GM21717 (cell line): Measurements from ENCODE around the gene RAX.

Experiments
- ATAC-seq: cut with Tn5 transposase; IDR thresholded peaks from one replicate; pipeline ENCODE4 v1.9.1; 2021; ENCODE audit warnings: mild to moderate bottlenecking, moderate library complexity; ENCODE audit not compliant: unreplicated experiment

RAX gene

DNA sequence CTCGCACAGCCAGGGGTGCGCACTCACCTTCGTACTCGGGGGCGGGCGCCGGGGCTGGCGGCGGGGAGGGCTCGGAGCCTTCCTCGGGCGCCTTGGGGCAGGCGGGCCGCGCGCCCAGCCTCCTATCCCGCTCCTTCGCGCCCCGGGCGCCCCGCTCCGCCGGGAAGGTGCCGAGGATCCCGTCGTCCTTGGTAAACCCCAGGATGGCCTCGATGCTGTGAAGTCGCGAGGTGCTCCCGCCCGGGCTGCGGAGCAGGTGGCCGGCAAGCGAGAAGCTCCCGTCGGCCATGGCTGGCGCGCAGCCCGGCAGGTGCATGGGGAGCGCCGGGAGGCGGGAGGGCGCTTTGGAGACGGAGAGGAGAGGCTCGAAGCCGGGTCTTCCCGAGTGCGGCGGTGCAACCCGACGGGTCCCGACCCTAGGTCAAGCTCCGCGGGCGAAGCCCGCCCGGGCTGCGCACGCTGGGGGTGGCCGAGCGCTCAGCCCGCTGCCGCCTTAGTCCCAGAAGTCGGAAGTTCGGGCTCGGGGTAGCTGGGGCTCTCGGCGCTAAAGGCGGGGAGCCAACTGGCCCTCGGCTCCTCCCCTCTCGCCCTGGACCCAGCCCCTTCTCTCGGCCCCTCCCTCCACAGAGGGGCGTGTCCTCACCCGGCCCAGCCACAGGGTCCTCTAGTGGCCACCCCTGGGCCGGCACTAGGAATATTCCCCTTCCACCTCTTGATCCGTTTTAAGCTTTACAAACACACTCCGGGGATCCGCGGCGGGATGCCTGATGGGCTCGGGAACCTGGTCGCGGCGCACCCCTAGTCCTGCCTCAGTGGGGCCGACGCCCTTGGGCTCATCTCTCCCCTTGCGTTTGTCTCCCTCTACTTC, at the start of gene RAX:
TSS of gene RAX (minus strand) at position 564 of the 868 bp plus-strand sequence. CDS start at position 316, 248 bp downstream.
- ATAC-seq, result no peak

DNA sequence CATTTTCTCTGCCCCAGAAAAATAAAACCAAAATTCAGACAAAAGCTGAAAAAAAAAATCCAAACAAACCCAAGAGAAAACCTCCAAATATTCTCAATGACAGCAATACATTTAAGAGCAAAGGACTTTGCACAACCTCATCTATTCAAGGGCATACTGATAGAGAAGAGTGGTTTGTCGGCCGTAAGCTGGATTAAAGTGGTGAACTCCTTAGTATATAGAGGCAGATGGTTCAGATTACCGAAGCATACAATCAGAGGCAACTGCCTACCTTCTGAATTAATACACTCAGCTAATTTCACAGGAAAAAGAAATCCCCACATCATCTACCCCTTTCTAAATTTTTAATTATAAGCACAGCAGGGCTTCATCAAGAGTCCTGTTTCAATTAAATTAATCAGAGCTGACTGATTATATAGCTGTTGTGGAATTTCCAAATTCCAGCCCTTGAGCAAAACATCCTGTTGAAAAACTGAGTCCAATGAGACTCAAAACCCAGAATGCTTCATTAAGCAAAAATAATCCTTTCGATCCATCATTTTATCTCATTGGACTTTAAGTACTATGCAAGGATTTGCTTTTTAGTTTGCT, 45.3 kb upstream of the RAX start, which contains the start of gene CPLX4:
TSS of gene CPLX4 (minus strand) at position 190 of the 591 bp plus-strand sequence. CDS start at position 3, 187 bp downstream.
- ATAC-seq, result no peak

DNA sequence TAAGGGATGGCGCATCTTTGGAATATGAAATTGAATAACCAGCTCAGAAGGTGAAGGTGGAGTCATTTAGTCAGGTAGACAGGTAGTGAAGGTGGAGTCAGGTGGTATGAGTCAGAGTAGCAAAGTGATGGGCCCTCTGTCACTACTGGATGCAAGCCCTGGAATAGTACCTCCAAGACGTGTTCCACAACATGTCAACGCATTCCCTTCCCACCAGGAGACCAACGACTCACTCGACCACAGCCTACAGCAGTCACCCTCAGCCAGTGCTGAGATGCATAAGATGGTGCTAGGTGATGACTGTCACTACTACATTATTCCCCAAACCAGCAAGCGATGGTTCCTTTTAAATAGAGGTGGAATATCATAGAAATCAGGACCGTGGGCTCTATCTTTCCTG, 38.4 kb upstream of the RAX start:
- no peak for ATAC-seq

DNA sequence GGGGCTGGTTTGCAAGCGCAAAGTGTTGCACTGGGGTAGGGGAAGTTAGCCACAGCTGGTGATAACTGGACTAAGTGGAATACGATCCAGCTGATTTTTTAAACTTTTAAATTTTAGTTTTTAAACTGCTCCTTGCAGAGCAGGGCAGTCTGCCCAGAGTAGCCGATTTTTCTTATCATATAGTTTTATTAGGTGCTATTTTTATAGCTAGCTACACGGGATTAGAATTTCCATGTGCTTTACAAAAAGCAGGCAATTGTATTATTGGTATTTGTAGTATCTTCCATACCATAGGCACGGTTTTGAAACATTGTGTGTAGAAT, 35.6 kb upstream of the RAX start:
- no peak for ATAC-seq

DNA sequence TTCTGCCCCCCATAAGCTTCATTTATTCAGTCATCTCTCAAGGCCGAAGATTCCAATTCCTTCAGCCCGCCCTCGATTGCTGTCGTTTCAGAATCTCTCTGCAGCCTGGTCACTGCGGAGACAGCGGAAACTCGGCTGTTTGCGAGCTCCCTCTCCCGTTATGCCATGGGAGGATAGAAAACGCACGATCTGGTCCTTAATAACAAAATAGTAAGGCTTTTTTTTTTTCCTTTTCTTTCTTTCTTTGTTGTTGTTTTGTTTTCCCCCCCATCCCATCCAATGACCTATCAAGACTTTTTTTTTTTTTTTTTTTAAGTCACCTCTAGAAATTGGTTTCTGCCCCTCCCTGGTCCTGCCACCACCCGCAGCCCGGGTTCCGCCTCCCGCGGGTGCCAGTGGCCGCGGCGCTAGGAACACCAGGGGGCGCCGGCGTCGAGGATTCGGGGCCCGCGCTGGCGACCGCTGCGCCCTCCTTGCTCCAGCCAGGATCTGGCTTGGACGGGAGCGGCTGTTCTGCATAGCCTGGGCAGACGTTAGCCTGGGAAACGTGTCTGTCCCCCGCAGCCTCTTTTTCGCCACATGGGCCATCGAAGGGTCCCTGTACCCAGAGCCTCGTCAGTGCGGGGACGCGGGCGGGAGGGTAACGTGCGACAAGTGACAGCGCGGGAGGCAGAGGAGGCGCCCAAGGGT, 35.1 kb upstream of the RAX start:
- ATAC-seq, result peak; percentile 81

DNA sequence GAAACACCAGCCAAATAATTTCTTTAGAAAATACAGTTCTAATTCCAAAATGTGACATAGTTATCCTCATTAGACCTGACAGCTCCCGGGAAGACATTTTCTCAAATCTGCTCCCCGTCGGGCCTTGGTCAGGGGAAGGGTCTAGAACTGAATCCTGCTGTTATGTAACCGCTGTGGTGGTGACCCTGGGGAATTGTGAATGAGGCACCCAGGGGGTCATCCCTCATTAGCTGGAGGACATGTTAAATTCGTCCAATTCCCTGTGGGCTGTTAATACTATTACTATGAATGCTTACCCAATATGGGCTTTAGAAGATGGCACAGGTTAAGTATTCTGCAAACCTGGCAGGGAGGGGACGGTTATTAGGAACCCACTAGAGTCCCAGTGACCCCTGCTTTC, 33.4 kb upstream of the RAX start:
- ATAC-seq, result no peak

DNA sequence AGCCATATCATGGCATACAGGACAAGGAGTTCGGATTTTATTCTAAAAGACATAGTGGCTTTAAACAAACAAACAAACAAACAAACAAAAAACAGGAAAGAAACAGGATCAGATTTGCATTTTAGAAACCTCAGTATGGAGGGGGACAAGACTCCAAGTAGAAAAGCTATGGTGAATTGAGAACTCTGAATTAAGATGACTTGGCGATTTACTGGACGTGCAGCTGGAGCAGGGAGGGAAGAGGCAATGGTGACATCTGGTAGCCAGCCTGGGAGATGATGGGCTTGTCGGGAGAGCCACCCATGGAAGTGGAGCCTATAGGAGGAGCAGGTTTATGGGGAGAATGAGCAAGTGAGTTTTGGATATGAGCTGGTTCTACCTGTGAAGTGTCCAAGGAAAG, 32.0 kb upstream of the RAX start:
- no peak for ATAC-seq

DNA sequence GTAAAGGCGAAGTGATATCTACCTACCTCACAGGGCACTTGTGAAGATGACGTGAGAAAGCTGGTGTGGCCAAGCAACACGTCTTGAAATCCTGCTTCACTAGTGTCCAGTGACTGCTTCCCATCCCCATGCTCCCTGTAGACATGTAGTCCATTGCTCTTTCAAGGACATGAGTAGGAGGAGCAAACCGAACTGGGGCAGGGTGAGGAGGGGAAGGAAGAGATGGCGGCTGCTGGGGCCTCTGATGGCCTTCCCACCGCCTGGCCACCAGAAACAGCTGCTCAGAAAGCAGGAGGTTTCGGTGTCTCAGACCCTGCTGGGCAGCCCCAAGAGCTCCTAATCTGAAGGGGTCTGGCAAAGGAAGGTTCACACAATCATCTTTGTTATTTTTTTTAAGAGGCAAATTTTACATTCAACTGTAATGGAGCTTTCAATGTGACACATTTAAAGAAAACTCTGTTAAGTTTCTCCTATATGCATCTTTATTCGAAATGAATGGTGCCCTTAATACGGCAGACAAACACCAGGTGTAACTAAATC, 30.5 kb upstream of the RAX start:
- ATAC-seq, result no peak

DNA sequence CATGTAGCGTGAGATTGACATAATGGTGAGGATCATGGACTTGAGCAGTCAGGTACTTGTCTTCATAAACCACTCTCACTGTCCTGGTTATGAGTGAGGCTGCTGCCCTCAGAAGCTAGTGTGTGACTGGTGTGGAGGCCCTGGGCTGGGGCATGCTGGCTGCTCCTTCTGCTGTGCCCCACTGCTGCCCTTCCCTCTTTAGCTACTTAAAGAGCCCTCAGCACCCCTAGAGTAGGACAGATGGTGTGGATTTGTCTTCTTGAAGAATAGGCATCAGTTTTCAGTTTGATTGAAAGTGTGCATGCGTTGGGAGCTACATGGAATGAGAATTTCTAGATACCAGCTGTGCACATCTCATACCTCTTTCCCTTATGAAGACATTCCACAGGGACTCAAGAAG, 29.8 kb upstream of the RAX start:
- no peak for ATAC-seq

DNA sequence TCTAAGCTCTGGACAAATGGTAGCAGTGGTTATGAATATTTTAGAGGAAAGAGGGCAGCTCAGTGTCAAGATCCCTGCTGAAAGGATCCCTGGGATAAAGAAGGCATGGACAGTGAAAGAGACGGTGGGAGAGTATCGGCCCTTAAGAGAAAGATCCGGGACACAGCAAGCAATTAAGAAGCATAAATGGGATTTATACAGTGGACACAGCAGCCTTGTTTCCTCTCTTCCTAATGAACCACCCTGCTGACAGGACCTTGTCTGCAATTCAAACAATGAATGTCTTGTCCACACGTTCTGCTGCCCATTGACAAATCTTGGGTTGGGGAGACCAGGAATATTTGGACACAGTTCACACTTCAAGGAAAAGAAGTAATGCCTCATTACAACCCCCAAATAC, 28.7 kb upstream of the RAX start:
- ATAC-seq, result no peak

DNA sequence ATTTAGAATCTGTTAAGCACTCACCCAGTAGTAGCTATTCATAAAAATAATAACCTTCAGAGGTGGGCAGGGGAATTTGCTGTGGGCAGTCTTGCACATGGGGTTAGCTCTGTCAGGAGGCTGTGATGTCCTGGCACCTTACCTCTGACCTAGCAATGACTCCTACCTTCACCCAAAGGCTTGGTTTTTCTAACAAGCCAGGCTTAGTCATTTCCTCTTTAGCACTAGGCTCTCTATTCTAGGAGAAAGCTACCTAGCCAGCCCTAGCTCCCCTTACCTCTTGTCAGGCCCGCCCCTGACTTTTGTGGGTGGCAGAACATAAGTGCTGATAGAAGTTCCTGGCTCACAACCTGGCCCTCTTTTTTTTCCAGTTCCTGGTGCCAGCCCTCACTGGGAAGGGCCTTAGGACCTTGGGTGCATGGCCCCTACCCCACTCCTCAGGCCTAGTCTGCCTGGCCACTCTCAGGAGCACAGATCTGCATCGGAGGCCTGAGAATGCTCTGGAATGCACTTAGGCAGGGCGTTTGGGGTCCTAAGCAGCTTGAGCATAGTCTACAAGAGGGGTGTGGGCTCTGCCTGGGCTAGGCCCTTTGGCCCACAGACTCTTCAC, 27.5 kb upstream of the RAX start:
- ATAC-seq, result no peak

DNA sequence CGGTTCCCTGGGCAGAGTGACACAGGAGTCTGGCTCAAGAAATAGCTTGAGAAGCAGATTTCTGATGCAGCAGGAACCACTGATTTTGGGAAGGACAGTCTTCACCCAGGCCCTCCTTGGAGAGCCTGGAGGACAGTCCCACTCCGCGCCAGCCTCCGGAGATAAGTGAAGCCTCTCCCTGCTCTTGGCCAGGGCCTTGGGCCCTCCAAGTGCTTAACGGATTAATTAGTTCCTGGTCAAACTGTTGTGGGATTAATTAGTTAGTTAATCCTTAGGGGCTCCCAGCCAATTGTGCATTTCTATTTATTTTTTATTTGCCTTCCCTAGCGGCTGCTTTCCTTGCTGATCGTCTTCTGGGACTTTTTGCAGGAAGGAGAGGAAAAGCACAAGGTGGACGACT, 25.6 kb upstream of the RAX start:
- no peak for ATAC-seq

DNA sequence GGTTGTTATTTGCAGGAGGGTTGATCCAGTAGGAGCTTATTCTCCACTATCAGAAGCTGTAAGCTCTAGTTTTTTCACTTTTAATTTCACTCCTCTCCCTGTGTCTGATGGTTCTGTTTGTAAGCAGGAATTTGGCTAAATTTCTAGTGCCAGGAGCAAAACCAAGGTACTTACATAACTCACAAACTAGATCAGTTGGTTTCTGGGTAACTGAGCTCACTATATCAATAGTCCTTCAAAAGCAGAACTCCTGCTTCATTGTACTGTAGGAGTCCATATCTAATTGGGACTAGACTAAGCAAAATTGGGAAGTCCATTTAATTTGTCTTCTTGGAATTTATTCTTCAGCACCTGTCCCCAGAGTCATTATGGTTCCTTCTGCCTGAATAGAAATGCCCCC, 20.1 kb upstream of the RAX start:
- ATAC-seq, result no peak

DNA sequence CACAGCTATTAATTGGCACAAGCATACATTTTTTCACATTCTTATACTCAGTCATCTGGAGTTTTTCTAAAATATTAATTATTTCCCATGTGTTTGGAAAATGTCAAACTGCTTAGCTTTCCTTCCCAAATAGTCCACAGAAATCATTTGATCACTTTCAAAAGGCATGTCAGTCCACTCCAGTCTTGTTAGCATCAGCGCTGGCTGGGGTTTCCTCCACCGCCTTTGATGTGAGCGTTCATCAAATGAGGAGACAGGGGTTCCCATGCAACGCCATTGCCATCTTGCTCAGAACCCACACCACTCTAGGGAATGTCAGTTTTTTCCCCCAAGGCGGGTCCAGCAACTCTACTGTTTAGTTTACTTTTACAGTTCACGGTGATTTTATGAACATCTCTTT, 13.1 kb upstream of the RAX start:
- ATAC-seq, result no peak

DNA sequence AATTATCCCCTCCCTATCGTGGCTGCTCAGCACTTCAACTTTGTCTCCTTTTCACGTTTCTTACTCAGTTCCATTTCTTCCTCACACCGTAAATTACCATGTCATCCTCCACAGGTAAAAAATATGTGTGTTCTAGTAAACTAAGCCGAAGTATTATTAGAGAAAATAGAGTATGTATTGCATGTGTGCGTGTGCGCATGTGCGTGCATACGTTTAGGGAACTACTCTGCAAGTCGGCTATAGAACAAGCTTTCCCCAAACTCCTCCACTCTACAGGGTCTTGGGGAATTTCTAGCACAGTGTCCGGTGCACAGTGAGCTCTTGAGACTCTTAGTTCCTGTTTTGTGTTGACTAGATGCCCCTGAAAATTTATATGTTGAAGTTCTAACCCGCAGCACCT, 9.1 kb upstream of the RAX start:
- no peak for ATAC-seq

DNA sequence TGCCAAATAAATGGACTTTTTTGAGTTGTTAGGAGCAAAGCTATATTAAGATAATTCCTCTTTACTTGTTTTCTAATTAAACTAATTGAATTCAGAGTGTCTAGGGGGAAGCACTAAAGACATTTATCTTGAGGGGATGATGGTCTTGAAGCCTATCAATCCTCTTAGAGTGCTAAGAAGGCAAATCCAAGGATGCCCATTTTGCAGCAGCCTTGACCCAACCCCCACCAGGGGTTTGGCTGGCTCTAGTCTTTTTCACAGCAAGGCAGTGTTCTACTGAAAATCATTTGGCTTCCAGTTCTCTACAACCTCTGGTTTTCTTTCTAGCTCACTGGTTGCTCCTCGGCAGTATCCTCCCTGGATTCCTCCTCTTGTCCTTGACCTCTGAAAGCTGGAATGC, 6.5 kb upstream of the RAX start:
- ATAC-seq, result no peak

DNA sequence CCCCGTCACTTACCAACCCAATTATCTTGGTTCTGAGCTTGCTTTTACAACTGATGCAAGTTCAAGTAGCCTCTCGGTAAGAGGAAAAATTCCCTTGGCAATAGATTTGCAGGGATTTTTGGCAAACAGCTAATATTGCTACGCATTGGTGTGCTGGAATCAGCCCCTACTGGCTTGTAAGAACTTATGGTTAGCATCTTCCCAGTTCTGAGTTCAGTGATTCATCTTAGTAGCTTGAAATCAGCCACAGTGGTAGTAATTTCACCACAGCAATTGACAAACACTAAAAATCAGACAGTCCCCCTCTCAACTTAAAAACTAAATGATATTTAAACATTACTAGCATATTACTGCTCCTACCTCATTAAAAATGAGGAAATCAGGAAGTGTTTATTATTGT, 5.9 kb upstream of the RAX start:
- no peak for ATAC-seq

DNA sequence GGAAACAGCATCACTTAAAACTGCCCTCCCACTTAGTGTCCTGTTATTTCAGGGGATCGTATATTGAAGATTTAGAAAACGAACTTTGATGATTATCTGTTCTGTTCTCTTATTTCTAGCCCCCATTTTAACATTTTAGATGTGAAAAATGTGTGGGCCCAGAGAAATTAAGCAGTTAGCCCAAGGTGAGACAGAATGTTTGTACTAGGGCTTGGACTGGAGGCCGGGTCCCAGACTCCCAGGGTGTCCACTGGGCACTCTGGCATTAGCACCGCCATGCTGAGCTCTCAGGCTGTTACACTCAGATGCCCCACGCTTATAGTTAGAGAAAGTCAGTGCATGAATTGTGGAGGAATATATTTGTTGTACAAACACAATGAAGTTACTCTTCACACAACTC, 5.5 kb upstream of the RAX start:
- no peak for ATAC-seq

DNA sequence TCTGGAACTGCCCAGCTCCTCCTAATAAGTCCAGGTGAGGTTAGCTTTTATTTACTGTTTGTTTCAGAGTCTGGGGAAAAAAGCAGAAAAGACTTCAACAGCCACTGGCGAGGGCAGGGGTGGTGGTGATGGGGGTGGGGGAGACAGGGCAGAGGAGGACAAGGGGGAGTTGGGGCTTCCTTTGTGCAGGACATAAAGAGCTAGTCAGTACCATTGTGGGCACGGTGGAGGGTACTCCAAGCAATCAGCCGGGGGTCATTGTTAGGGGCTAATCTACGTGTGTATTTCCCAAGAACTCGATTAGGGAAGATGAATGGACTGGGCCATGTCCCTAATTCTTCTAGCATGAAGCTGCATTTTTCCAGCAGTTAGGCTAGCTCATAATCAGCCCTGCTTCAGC, 2.8 kb upstream of the RAX start:
- ATAC-seq, result no peak

DNA sequence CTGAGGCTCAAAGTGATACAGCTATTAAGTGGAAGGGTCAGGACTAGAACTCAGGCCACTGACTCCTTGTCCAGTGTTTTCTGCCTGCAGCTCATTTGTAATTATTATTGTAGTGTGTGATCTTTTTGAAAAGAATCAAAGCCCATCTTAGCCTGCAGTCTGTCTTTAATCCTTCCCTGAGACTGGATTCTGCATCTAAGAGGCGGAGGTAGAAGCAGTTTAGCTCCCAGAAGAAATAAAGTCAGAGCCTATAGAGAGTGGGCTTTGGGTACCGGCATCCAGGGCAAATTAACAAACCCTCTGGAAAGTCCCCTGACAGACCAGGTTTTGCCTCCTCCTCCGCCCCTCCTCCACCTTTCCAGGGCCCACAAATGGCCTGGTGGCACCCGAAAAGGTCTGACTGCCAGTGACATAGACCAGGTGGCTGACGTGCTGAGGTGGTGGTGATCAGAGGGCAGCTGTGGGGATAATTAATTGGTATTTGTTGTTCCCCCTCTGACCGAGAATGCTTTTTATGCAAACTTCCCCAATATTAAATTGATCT, 2.2 kb upstream of the RAX start:
- ATAC-seq, result no peak

DNA sequence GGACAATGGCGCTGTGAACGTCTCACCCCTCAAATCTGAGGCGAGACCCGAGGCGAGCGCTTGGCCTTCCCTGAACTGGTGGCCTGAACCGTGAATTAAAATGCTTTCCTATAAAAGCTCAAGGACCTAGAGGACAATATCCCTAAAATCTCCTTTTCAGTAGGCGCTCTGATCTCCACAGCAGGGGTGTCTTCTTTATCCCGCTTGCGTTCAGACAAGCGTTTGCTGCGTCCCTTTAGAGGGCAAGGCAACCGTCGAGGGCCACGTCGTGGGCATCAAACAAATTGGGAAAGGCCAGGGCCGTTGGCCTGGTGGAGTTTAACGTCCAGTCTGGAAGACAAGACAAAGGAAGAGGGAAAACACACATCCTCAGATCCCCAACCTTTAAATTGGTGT, 1.3 kb upstream of the RAX start:
- ATAC-seq, result no peak
